T-cell (primary cell): ENCODE data around the gene B3GALNT2. TPM values are rescaled to one million over a fixed set of nuclear protein-coding genes. Genes with fewer than 3 reads are reported as not detected.

Experiments used
- ATAC-seq, 4 experiments: fragments of 200-7000 bp in 3 of 4; fragments of 150-1000 bp in 1 of 4; cut with Tn5 transposase; replicated peaks in 1 of 4; 1 replicate in 3 of 4; 2 replicates in 1 of 4; pipeline ENCODE4 v1.10.0; 2021; ENCODE audit warnings: moderate library complexity in 3 of 4, mild to moderate bottlenecking in 2 of 4, moderate number of reproducible peaks in 1 of 4
- CTCF ChIA-PET, 2 donors: fragments of 300-600 bp; sonication (Branson Sonifier 250); formaldehyde crosslinking; loops; one replicate each; lab custom pipeline; 2022; ENCODE audit warnings: antibody characterized with exemption in 2 of 2; lab: Charles Lee
- POLR2A ChIA-PET, 2 donors: fragments of 300-600 bp; sonication (Branson Sonifier 250); formaldehyde crosslinking; loops; one replicate each; lab custom pipeline; 2022; ENCODE audit warnings: antibody characterized with exemption in 2 of 2; lab: Charles Lee
- DNase-seq, 35 experiments: peaks; one replicate each; pipeline versions ENCODE4 v3.0.0 to v3.0.0-alpha.2; 2013 to 2023
- H3K27ac ChIP-seq: one replicate; pipeline ENCODE4 v1.5.1; 2013; ENCODE audit warnings: low read length
- H3K27me3 ChIP-seq, 2 experiments: replicated peaks in 1 of 2; 1 replicate in 1 of 2; 2 replicates in 1 of 2; pipeline versions ENCODE4 v1.6.1 to v1.7.0; 2013; ENCODE audit warnings: low read length in 1 of 2, mixed read lengths in 1 of 2; ENCODE audit not compliant: control insufficient read depth in 2 of 2, insufficient read depth in 2 of 2; ENCODE audit errors: extremely low read depth in 1 of 2
- H3K36me3 ChIP-seq, 2 donors: 1 replicate in 1 of 2; 2 replicates in 1 of 2; pipeline versions ENCODE4 v1.6.1 to v1.7.0; 2013; ENCODE audit warnings: low read length in 1 of 2; ENCODE audit not compliant: control insufficient read depth in 2 of 2, insufficient read depth in 1 of 2; ENCODE audit errors: extremely low read depth in 1 of 2
- H3K4me1 ChIP-seq, 2 experiments: 1 replicate in 1 of 2; 2 replicates in 1 of 2; pipeline versions ENCODE4 v1.6.1 to v1.7.0; 2013; ENCODE audit warnings: low read length in 2 of 2, mixed read lengths in 1 of 2; ENCODE audit not compliant: insufficient read depth in 2 of 2, control insufficient read depth in 1 of 2; ENCODE audit errors: extremely low read depth in 1 of 2
- H3K4me3 ChIP-seq, 2 donors: 1 replicate in 1 of 2; 2 replicates in 1 of 2; pipeline versions ENCODE4 v1.5.1 to v1.7.0; 2013; ENCODE audit warnings: mild to moderate bottlenecking in 2 of 2, low read length in 1 of 2, moderate library complexity in 1 of 2; ENCODE audit not compliant: control insufficient read depth in 1 of 2; ENCODE audit errors: extremely low read depth in 1 of 2
- H3K9me3 ChIP-seq: 2 replicates; pipeline ENCODE4 v1.7.0; 2013
- H3K27ac Mint-ChIP-seq, 2 donors: one replicate each; pipeline ENCODE4 v1.8.0; 2020 to 2021; ENCODE audit warnings: mild to moderate bottlenecking in 2 of 2, mixed read lengths in 2 of 2
- H3K27me3 Mint-ChIP-seq, 2 donors: one replicate each; pipeline ENCODE4 v1.8.0; 2021 to 2022; ENCODE audit warnings: mixed read lengths in 2 of 2
- H3K36me3 Mint-ChIP-seq: one replicate; pipeline ENCODE4 v1.8.0; 2021; ENCODE audit warnings: mixed read lengths
- H3K4me1 Mint-ChIP-seq, 3 donors: one replicate each; pipeline ENCODE4 v1.8.0; 2020 to 2022; ENCODE audit warnings: mixed read lengths in 3 of 3, mild to moderate bottlenecking in 1 of 3
- H3K4me3 Mint-ChIP-seq, 3 donors: one replicate each; pipeline ENCODE4 v1.8.0; 2020 to 2022; ENCODE audit warnings: mild to moderate bottlenecking in 3 of 3, mixed read lengths in 3 of 3, moderate library complexity in 3 of 3
- H3K9me3 Mint-ChIP-seq, 3 donors: one replicate each; pipeline ENCODE4 v1.8.0; 2020 to 2022; ENCODE audit warnings: mixed read lengths in 3 of 3
- WGBS: methylation state at CpG from one replicate; pipeline ENCODE4 v1.1.5; 2013; ENCODE audit warnings: missing lambda C conversion rate; ENCODE audit not compliant: insufficient coverage; 5-methylcytosine and 5-hydroxymethylcytosine counted together
- total RNA-seq, 35 experiments: library from RNA in 6 of 35; stranded (reverse) in 6 of 35; fragments of 120-200 nt in 1 of 35; gene quantifications; one replicate each; pipeline versions ENCODE4 v1.2.1 to v1.2.4 and lab custom pipeline; 2013 to 2026

The B3GALNT2 gene
- total RNA-seq, 5 donors from 2014 or later (not counting 1 experiment from before 2014, with no cell fraction given) = 6.2 to 10.9 (median 9.5) TPM

DNA sequence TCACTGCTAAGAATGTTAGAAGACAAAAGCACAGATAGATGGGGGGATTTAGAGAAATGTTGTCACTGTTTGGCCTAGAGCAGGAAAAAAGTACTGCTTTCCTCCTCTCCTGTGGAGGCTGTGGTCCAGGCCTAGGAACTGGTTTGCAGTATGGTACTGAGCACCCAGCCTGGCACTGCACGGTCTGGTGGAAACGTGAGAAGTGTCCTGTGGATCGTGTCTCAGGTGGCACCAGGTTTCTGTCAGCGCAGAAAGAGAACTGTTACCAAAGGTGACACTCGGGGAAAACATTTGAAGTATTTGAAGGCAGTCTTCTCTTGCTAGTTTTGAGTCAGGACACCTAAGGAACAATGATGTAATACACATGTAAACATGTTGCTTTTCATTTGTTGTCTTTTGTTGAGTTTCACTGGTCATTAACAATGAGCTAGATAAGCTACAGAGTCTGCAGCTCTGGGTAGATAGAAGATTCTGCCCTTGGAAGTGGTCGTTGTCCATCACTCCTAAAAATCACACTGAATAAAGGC, 63.0 kb downstream of the B3GALNT2 start:
- WGBS = 100% methylated on average over 3 of the region's 6 CpGs
- Histone ChIP-seq H3K27ac (no peak overlapping the region), H3K27me3 (no peaks in the 10 kb centered on the region), H3K4me1 (no peaks in the 10 kb centered on the region), H3K4me3 (no peak overlapping the region), H3K36me3 (peaks cover 10 to 67% of the 10 kb centered on the region in 2 donors), H3K9me3 (no peaks in the 10 kb centered on the region)
- Mint-ChIP-seq H3K4me3 (no peak overlapping the region), H3K27ac (no peak overlapping the region), H3K9me3 (no peaks in the 10 kb centered on the region), H3K27me3 (no peaks in the 10 kb centered on the region), H3K36me3 (peaks cover 41% of the 10 kb centered on the region), H3K4me1 (no peaks in the 10 kb centered on the region)
- ChIA-PET POLR2A (no interaction called here), CTCF (no interaction called here)
- DNase-seq (no peak), ATAC-seq (no peak)

DNA sequence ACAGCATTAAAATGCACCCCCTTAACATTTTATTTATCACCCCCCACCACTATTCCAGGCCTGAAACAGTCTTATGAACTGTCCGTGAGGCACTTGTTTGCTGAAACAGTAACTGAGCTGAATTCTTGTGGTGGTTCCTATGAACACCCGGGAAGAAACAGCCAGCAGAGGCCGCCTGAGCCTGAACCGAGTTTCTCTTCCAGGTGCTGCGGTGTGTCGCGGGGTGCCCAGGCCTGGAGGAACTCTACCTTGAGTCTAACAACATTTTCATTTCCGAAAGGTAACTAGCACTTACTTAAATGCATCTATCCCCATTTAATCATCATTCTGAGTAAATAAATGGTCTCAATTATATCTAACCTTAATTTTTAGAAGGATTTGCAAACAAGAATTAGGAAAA, 70.3 kb downstream of the B3GALNT2 start:
- no peak overlapping the region for H3K4me3 Mint-ChIP-seq
- 100% methylated on average over 2 of the region's 8 CpGs for WGBS
- Histone ChIP-seq H3K4me1 (no peaks in the 10 kb centered on the region), H3K9me3 (no peaks in the 10 kb centered on the region), H3K4me3 (no peak overlapping the region), H3K27me3 (no peaks in the 10 kb centered on the region), H3K36me3 (peaks cover 2 to 41% of the 10 kb centered on the region in 2 donors), H3K27ac (no peak overlapping the region)
- ChIA-PET POLR2A (interaction anchor here in 1 of 2 donors (0.5 kb wide), 1 partner anchor 10 kb away, joined by 13 read pairs; no protein-coding TSS in a partner anchor), CTCF (no interaction called here)
- no peaks in the 10 kb centered on the region for H3K27me3 Mint-ChIP-seq
- no peak overlapping the region for H3K27ac Mint-ChIP-seq
- H3K4me1 Mint-ChIP-seq = no peaks in the 10 kb centered on the region
- no peak for ATAC-seq
- H3K36me3 Mint-ChIP-seq = peaks cover 26% of the 10 kb centered on the region
- DNase-seq = no peak
- H3K9me3 Mint-ChIP-seq = no peaks in the 10 kb centered on the region

DNA sequence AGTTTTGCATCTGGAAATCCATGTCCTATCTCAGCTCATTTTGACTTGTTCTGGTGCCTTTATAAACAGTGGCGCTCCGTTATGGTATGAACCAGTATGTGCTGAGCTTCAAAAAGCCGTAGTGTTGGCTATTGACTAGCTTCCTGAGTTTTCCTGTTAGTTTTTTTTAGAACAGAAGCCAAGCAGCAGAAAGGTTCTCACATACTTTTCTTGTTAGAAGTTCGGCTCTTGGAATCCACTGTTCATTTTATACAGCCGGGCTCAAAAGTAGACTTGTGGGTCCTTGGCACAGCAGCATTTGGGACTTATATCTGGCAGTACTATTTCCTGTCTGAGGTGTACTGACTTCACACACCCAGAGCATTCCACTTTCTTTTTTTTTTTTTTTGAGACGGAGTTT, 73.3 kb downstream of the B3GALNT2 start:
- peaks cover 2 to 20% of the 10 kb centered on the region in 2 donors for H3K36me3 ChIP-seq
- 98% methylated on average over 6 of the region's 6 CpGs for WGBS
- POLR2A ChIA-PET = interaction anchor here in 1 of 2 donors (0.7 kb wide), 1 partner anchor 1152 kb away, joined by 5 read pairs; no protein-coding TSS in a partner anchor
- CTCF ChIA-PET = interaction anchor here in 1 of 2 donors (0.7 kb wide), 1 partner anchor 1299 kb away, joined by 3 read pairs; no protein-coding TSS in a partner anchor
- no peak overlapping the region for H3K27ac ChIP-seq
- DNase-seq = no peak
- ATAC-seq = no peak
- no peaks in the 10 kb centered on the region for H3K9me3 Mint-ChIP-seq
- no peak overlapping the region for H3K4me3 Mint-ChIP-seq
- H3K36me3 Mint-ChIP-seq = peaks cover 17% of the 10 kb centered on the region
- H3K9me3 ChIP-seq = no peaks in the 10 kb centered on the region
- H3K27me3 Mint-ChIP-seq = no peaks in the 10 kb centered on the region
- no peak overlapping the region for H3K4me3 ChIP-seq
- H3K4me1 Mint-ChIP-seq = peaks cover 0 to 3% (median 0%) of the 10 kb centered on the region in 3 donors
- H3K27me3 ChIP-seq = no peaks in the 10 kb centered on the region
- no peak overlapping the region for H3K27ac Mint-ChIP-seq
- no peaks in the 10 kb centered on the region for H3K4me1 ChIP-seq

DNA sequence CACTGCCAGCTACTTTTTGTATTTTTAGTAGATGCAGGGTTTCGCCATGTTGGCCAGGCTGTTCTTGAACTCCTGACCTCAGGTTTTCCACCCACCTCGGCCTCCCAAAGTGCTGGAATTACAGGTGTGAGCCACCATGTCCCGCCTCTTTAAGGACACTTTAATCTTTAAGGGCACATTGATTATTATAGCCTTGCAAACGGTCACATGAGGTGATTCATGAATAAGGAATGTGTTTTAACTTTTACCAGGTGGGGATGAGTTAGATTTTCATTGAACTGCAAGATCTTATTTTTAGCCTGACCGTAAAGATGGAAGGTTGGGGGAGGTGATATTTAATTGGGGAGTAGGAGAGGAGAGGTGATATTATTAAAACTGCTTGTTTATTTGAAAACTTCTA, 75.1 kb downstream of the B3GALNT2 start:
- no peaks in the 10 kb centered on the region for H3K9me3 ChIP-seq
- H3K27me3 ChIP-seq = no peaks in the 10 kb centered on the region
- no peak overlapping the region for H3K27ac ChIP-seq
- Mint-ChIP-seq H3K4me3 (no peak overlapping the region), H3K27ac (no peak overlapping the region), H3K9me3 (no peaks in the 10 kb centered on the region), H3K27me3 (no peaks in the 10 kb centered on the region), H3K36me3 (peaks cover 14% of the 10 kb centered on the region), H3K4me1 (peaks cover 0 to 15% (median 3%) of the 10 kb centered on the region in 3 donors)
- ATAC-seq = no peak
- WGBS = 100% methylated on average over 4 of the region's 5 CpGs
- peaks cover 0 to under 1% of the 10 kb centered on the region in 2 experiments for H3K4me1 ChIP-seq
- no peak overlapping the region for H3K4me3 ChIP-seq
- CTCF ChIA-PET = interaction anchor here in 1 of 2 donors (0.6 kb wide), 1 partner anchor 322 kb away, joined by 5 read pairs; no protein-coding TSS in a partner anchor
- POLR2A ChIA-PET = no interaction called here
- peaks cover 2 to 12% of the 10 kb centered on the region in 2 donors for H3K36me3 ChIP-seq
- no peak for DNase-seq

DNA sequence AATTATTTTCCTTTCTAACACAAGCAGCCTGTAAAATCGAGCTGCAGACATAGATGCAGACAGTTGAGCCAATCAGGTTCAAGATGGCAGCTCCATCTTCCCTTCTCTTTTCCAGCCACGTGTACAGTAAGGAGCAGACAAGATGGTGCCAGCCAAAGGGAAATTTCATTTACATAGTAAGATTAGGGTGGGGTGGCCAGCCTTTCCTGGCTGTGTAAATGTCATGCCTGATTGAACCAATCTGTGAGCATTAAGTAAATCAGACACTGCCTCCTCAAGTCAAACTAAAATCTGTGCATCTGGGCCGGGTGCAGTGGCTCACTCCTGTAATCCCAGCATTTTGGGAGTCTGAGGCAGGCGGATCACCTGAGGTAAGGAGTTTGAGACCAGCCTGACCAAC, 76.8 kb downstream of the B3GALNT2 start:
- Mint-ChIP-seq H3K4me3 (no peak overlapping the region), H3K4me1 (peaks cover 14 to 30% (median 19%) of the 10 kb centered on the region in 3 donors), H3K36me3 (peaks cover 13% of the 10 kb centered on the region), H3K27me3 (no peaks in the 10 kb centered on the region), H3K9me3 (no peaks in the 10 kb centered on the region), H3K27ac (no peak overlapping the region)
- 93% methylated on average over 3 of the region's 4 CpGs for WGBS
- peaks cover 0 to 16% of the 10 kb centered on the region in 2 experiments for H3K4me1 ChIP-seq
- CTCF ChIA-PET = interaction anchor here (0.6 to 1.0 kb wide), 3 partner anchors 11 to 328 kb away, joined by 4 to 5 read pairs (median 5); no protein-coding TSS in a partner anchor
- POLR2A ChIA-PET = no interaction called here
- no peak for DNase-seq
- no peak overlapping the region for H3K27ac ChIP-seq
- no peak for ATAC-seq
- H3K36me3 ChIP-seq = peaks cover 2 to 8% of the 10 kb centered on the region in 2 donors
- no peaks in the 10 kb centered on the region for H3K9me3 ChIP-seq
- H3K4me3 ChIP-seq = no peak overlapping the region
- no peaks in the 10 kb centered on the region for H3K27me3 ChIP-seq

DNA sequence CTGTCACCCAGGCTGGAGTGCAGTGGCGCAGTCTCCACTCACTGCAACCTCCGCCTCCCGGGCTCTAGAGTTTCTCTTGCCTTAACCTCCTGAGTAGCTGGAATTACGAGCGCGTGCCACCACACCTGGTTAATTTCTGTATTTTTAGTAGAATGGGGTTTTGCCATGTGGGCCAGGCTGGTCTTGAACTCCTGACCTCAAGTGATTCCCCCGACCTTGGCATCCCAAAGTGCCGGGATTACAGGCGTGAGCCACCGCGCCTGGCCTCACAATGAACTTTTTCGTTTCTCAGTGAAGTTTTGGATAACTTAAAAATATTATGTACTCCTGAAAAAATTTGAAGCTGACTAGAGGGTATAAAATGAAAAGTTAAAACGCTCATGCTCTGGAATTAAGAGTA, 77.6 kb downstream of the B3GALNT2 start:
- Mint-ChIP-seq H3K27me3 (no peaks in the 10 kb centered on the region), H3K4me1 (peaks cover 19 to 34% (median 22%) of the 10 kb centered on the region in 3 donors), H3K9me3 (no peaks in the 10 kb centered on the region), H3K4me3 (no peak overlapping the region), H3K27ac (no peak overlapping the region), H3K36me3 (peaks cover 12% of the 10 kb centered on the region)
- DNase-seq (no peak), ATAC-seq (no peak)
- no peaks in the 10 kb centered on the region for H3K27me3 ChIP-seq
- no peaks in the 10 kb centered on the region for H3K9me3 ChIP-seq
- POLR2A ChIA-PET = no interaction called here
- no peak overlapping the region for H3K27ac ChIP-seq
- H3K4me1 ChIP-seq = peaks cover 0 to 20% of the 10 kb centered on the region in 2 experiments
- 86% methylated on average over 4 of the region's 13 CpGs for WGBS
- CTCF ChIA-PET = interaction anchor here (0.6 to 1.0 kb wide), 2 partner anchors 10 to 328 kb away, joined by 4 to 5 read pairs; no protein-coding TSS in a partner anchor
- H3K4me3 ChIP-seq = no peak overlapping the region
- peaks cover 0 to 8% of the 10 kb centered on the region in 2 donors for H3K36me3 ChIP-seq
